CD8-positive, alpha-beta memory T cell (primary cell): ENCODE data around the gene CALML5. TPM values are rescaled to one million over a fixed set of nuclear protein-coding genes. Genes with fewer than 3 reads are reported as not detected.

ENCODE experiments used
- CTCF ChIA-PET: fragments of 350-600 bp; sonication (Branson Sonifier 250); formaldehyde crosslinking; loops from one replicate; lab custom pipeline; 2021; ENCODE audit warnings: antibody characterized with exemption; lab: Charles Lee
- POLR2A ChIA-PET: fragments of 350-600 bp; sonication (Branson Sonifier 250); formaldehyde crosslinking; loops from one replicate; lab custom pipeline; 2021; ENCODE audit warnings: antibody characterized with exemption; lab: Charles Lee
- DNase-seq, 5 donors: peaks; one replicate each; pipeline versions ENCODE4 v3.0.0 to v3.0.0-alpha.2; 2020 to 2022; ENCODE audit warnings: mixed read lengths in 1 of 5
- H3K27ac ChIP-seq: one replicate; pipeline ENCODE4 v1.7.0; 2013; ENCODE audit warnings: low read depth, mild to moderate bottlenecking, low read length, moderate library complexity
- H3K27me3 ChIP-seq: 2 replicates; pipeline ENCODE4 v1.7.0; 2013; ENCODE audit warnings: low read length, mild to moderate bottlenecking; ENCODE audit not compliant: insufficient read depth, poor library complexity, severe bottlenecking
- H3K36me3 ChIP-seq: 2 replicates; pipeline ENCODE4 v1.7.0; 2013; ENCODE audit warnings: mild to moderate bottlenecking, low read length, moderate library complexity; ENCODE audit not compliant: insufficient read depth
- H3K4me1 ChIP-seq: 2 replicates; pipeline ENCODE4 v1.7.0; 2013; ENCODE audit warnings: mild to moderate bottlenecking, low read length, moderate library complexity; ENCODE audit not compliant: insufficient read depth
- H3K4me3 ChIP-seq: 2 replicates; pipeline ENCODE4 v1.7.0; 2013; ENCODE audit warnings: mild to moderate bottlenecking, low read length
- H3K9me3 ChIP-seq: 2 replicates; pipeline ENCODE4 v1.7.0; 2013; ENCODE audit warnings: mild to moderate bottlenecking, low read length
- H3K27ac Mint-ChIP-seq, 8 donors: one replicate each; pipeline ENCODE4 v1.8.0; 2020 to 2021; ENCODE audit warnings: mixed read lengths in 8 of 8, mild to moderate bottlenecking in 6 of 8, inconsistent platforms in 3 of 8, moderate library complexity in 3 of 8
- H3K27me3 Mint-ChIP-seq, 2 donors: one replicate each; pipeline ENCODE4 v1.8.0; 2020 to 2021; ENCODE audit warnings: mixed read lengths in 2 of 2, mild to moderate bottlenecking in 1 of 2, moderate library complexity in 1 of 2
- H3K36me3 Mint-ChIP-seq, 3 donors: one replicate each; pipeline ENCODE4 v1.8.0; 2020 to 2021; ENCODE audit warnings: mixed read lengths in 3 of 3, inconsistent platforms in 1 of 3, mild to moderate bottlenecking in 1 of 3
- H3K4me1 Mint-ChIP-seq, 3 donors: one replicate each; pipeline ENCODE4 v1.8.0; 2020 to 2021; ENCODE audit warnings: mixed read lengths in 3 of 3, inconsistent platforms in 1 of 3, mild to moderate bottlenecking in 1 of 3
- H3K4me3 Mint-ChIP-seq, 7 donors: one replicate each; pipeline ENCODE4 v1.8.0; 2020 to 2021; ENCODE audit warnings: mixed read lengths in 7 of 7, mild to moderate bottlenecking in 6 of 7, moderate library complexity in 4 of 7, inconsistent platforms in 2 of 7
- H3K9me3 Mint-ChIP-seq, 5 donors: one replicate each; pipeline ENCODE4 v1.8.0; 2020 to 2022; ENCODE audit warnings: mixed read lengths in 5 of 5, mild to moderate bottlenecking in 3 of 5, moderate library complexity in 2 of 5, inconsistent platforms in 1 of 5
- polyA plus RNA-seq: library from polyadenylated mRNA; unstranded; fragments of 300-500 nt; fragmentation: Illumina TruSeq; gene quantifications from one replicate; pipeline ENCODE4 v1.2.3, GENCODE V29; 2021
- total RNA-seq, 2 experiments: library from RNA; stranded (reverse); gene quantifications; one replicate each; pipeline ENCODE4 v1.2.3, GENCODE V29; 2021

Gene CALML5
- total and polyA plus RNA-seq, 3 experiments from 2014 or later: not detected

- CTCF ChIA-PET: no interaction called here
- peaks cover 3 to 7% of the 10 kb centered on the region in 2 donors for H3K27me3 Mint-ChIP-seq
- POLR2A ChIA-PET: no interaction called here
- no peaks in the 10 kb centered on the region for H3K36me3 ChIP-seq
- H3K4me1 ChIP-seq: no peaks in the 10 kb centered on the region
- H3K36me3 Mint-ChIP-seq: no peaks in the 10 kb centered on the region
- H3K27me3 ChIP-seq: no peaks in the 10 kb centered on the region
- DNase-seq: no peak
- no peak overlapping the region for H3K27ac ChIP-seq
- H3K4me3 Mint-ChIP-seq: no peak overlapping the region
- peaks cover 0 to 2% (median 0%) of the 10 kb centered on the region in 5 donors for H3K9me3 Mint-ChIP-seq
- H3K9me3 ChIP-seq: no peaks in the 10 kb centered on the region
- H3K4me1 Mint-ChIP-seq: no peaks in the 10 kb centered on the region
- H3K4me3 ChIP-seq: no peak overlapping the region
- no peak overlapping the region for H3K27ac Mint-ChIP-seq
Observed at GRCh38 chr10:5496261-5497250, 2.8 kb downstream of the CALML5 start.

GRCh38 chr10:5494611-5495010, 4.8 kb downstream of the CALML5 start:
- Mint-ChIP-seq H3K4me1 (no peaks in the 10 kb centered on the region), H3K36me3 (no peaks in the 10 kb centered on the region), H3K27ac (no peak overlapping the region), H3K9me3 (peaks cover 0 to 2% (median 0%) of the 10 kb centered on the region in 5 donors), H3K27me3 (peaks cover 0 to 4% of the 10 kb centered on the region in 2 donors), H3K4me3 (no peak overlapping the region)
- ChIA-PET POLR2A (no interaction called here), CTCF (no interaction called here)
- no peaks in the 10 kb centered on the region for H3K4me1 ChIP-seq
- no peak overlapping the region for H3K27ac ChIP-seq
- no peak overlapping the region for H3K4me3 ChIP-seq
- H3K9me3 ChIP-seq: no peaks in the 10 kb centered on the region
- H3K36me3 ChIP-seq: no peaks in the 10 kb centered on the region
- no peaks in the 10 kb centered on the region for H3K27me3 ChIP-seq
- no peak for DNase-seq

- H3K4me1 Mint-ChIP-seq: no peaks in the 10 kb centered on the region
- peaks cover 0 to 2% (median 0%) of the 10 kb centered on the region in 5 donors for H3K9me3 Mint-ChIP-seq
- no peaks in the 10 kb centered on the region for H3K36me3 Mint-ChIP-seq
- no peak overlapping the region for H3K27ac Mint-ChIP-seq
- no peak for DNase-seq
- Histone ChIP-seq H3K36me3 (no peaks in the 10 kb centered on the region), H3K27ac (no peak overlapping the region), H3K27me3 (no peaks in the 10 kb centered on the region), H3K4me1 (no peaks in the 10 kb centered on the region), H3K9me3 (no peaks in the 10 kb centered on the region), H3K4me3 (no peak overlapping the region)
- POLR2A ChIA-PET: no interaction called here
- H3K27me3 Mint-ChIP-seq: peaks cover 0 to 6% of the 10 kb centered on the region in 2 donors
- H3K4me3 Mint-ChIP-seq: no peak overlapping the region
- CTCF ChIA-PET: no interaction called here
Observed at GRCh38 chr10:5493691-5494090, 5.7 kb downstream of the CALML5 start.

GRCh38 chr10:5492929-5493576, 6.3 kb downstream of the CALML5 start:
- no peak overlapping the region for H3K4me3 ChIP-seq
- H3K4me3 Mint-ChIP-seq: no peak overlapping the region
- H3K4me1 ChIP-seq: no peaks in the 10 kb centered on the region
- H3K27ac Mint-ChIP-seq: no peak overlapping the region
- POLR2A ChIA-PET: no interaction called here
- H3K27me3 ChIP-seq: no peaks in the 10 kb centered on the region
- peaks cover 2 to 6% of the 10 kb centered on the region in 2 donors for H3K27me3 Mint-ChIP-seq
- no peaks in the 10 kb centered on the region for H3K9me3 ChIP-seq
- CTCF ChIA-PET: no interaction called here
- H3K4me1 Mint-ChIP-seq: no peaks in the 10 kb centered on the region
- no peaks in the 10 kb centered on the region for H3K36me3 Mint-ChIP-seq
- no peaks in the 10 kb centered on the region for H3K36me3 ChIP-seq
- no peak overlapping the region for H3K27ac ChIP-seq
- DNase-seq: no peak
- peaks cover 0 to 2% (median 0%) of the 10 kb centered on the region in 5 donors for H3K9me3 Mint-ChIP-seq

- no peak overlapping the region for H3K27ac ChIP-seq
- no peaks in the 10 kb centered on the region for H3K4me1 Mint-ChIP-seq
- DNase-seq: no peak
- ChIA-PET POLR2A (no interaction called here), CTCF (no interaction called here)
- H3K36me3 Mint-ChIP-seq: no peaks in the 10 kb centered on the region
- peaks cover 0 to 2% (median 0%) of the 10 kb centered on the region in 5 donors for H3K9me3 Mint-ChIP-seq
- no peaks in the 10 kb centered on the region for H3K36me3 ChIP-seq
- H3K4me3 Mint-ChIP-seq: no peak overlapping the region
- H3K27me3 Mint-ChIP-seq: peaks cover 2 to 6% of the 10 kb centered on the region in 2 donors
- no peaks in the 10 kb centered on the region for H3K9me3 ChIP-seq
- no peaks in the 10 kb centered on the region for H3K27me3 ChIP-seq
- no peaks in the 10 kb centered on the region for H3K4me1 ChIP-seq
- no peak overlapping the region for H3K27ac Mint-ChIP-seq
- H3K4me3 ChIP-seq: no peak overlapping the region
Observed at GRCh38 chr10:5492322-5492855, 7.0 kb downstream of the CALML5 start.

GRCh38 chr10:5491477-5491876, 7.9 kb downstream of the CALML5 start:
- H3K36me3 ChIP-seq: no peaks in the 10 kb centered on the region
- no peaks in the 10 kb centered on the region for H3K4me1 ChIP-seq
- DNase-seq: no peak
- H3K4me3 Mint-ChIP-seq: no peak overlapping the region
- CTCF ChIA-PET: no interaction called here
- POLR2A ChIA-PET: no interaction called here
- no peak overlapping the region for H3K27ac ChIP-seq
- peaks cover 0 to 2% (median 0%) of the 10 kb centered on the region in 5 donors for H3K9me3 Mint-ChIP-seq
- H3K27ac Mint-ChIP-seq: peak overlapping the region in 1 of 8 donors; percentile 67
- H3K36me3 Mint-ChIP-seq: no peaks in the 10 kb centered on the region
- H3K9me3 ChIP-seq: no peaks in the 10 kb centered on the region
- peaks cover 6 to 7% of the 10 kb centered on the region in 2 donors for H3K27me3 Mint-ChIP-seq
- no peaks in the 10 kb centered on the region for H3K27me3 ChIP-seq
- no peak overlapping the region for H3K4me3 ChIP-seq
- no peaks in the 10 kb centered on the region for H3K4me1 Mint-ChIP-seq

GRCh38 chr10:5490698-5491464, 8.5 kb downstream of the CALML5 start:
- Mint-ChIP-seq H3K9me3 (peaks cover 0 to 2% (median 0%) of the 10 kb centered on the region in 5 donors), H3K4me1 (no peaks in the 10 kb centered on the region), H3K27me3 (peaks cover 7 to 9% of the 10 kb centered on the region in 2 donors), H3K36me3 (no peaks in the 10 kb centered on the region), H3K4me3 (no peak overlapping the region), H3K27ac (peak overlapping the region in 1 of 8 donors; percentile 23)
- no peaks in the 10 kb centered on the region for H3K4me1 ChIP-seq
- no peaks in the 10 kb centered on the region for H3K27me3 ChIP-seq
- no peaks in the 10 kb centered on the region for H3K9me3 ChIP-seq
- ChIA-PET POLR2A (no interaction called here), CTCF (no interaction called here)
- H3K4me3 ChIP-seq: no peak overlapping the region
- DNase-seq: no peak
- no peaks in the 10 kb centered on the region for H3K36me3 ChIP-seq
- H3K27ac ChIP-seq: no peak overlapping the region
